Neural cell (in vitro differentiated cells): ENCODE measurements around the gene ZNF628. TPM values are rescaled to one million over a fixed set of nuclear protein-coding genes. Genes with fewer than 3 reads are reported as not detected.

Experiments
- H2AFZ ChIP-seq: fragments of 200-600, 300-800 bp; sonication (generic), shearing (Covaris generic); 2 replicates; pipeline ENCODE4 v1.6.0; 2014; ENCODE audit warnings: low read depth, mild to moderate bottlenecking, antibody characterized with exemption, low read length, moderate library complexity
- H3F3A ChIP-seq: fragments of 200-600 bp; shearing (Covaris generic); 2 replicates; pipeline ENCODE4 v1.6.1; 2016; ENCODE audit warnings: mild to moderate bottlenecking, moderate library complexity, mixed read lengths, antibody characterized with exemption, low read length; ENCODE audit not compliant: insufficient read depth, poor library complexity, severe bottlenecking
- H3K27ac ChIP-seq: fragments of 200-600, 300-800 bp; sonication (generic), shearing (Covaris generic); 2 replicates; pipeline ENCODE4 v1.5.1; 2014; ENCODE audit warnings: mild to moderate bottlenecking, low read length, moderate library complexity
- H3K27me3 ChIP-seq: fragments of 300-800, 200-600 bp; sonication (generic), shearing (Covaris generic); 2 replicates; pipeline ENCODE4 v1.6.0; 2014; ENCODE audit warnings: mild to moderate bottlenecking, low read depth, low read length, moderate library complexity; ENCODE audit not compliant: insufficient read depth
- H3K36me3 ChIP-seq: fragments of 300-800, 200-600 bp; sonication (generic), shearing (Covaris generic); 2 replicates; pipeline ENCODE4 v1.5.1; 2014; ENCODE audit warnings: mild to moderate bottlenecking, antibody characterized with exemption, low read length, moderate library complexity; ENCODE audit not compliant: insufficient read depth
- H3K4me2 ChIP-seq: fragments of 300-800, 200-600 bp; sonication (generic), shearing (Covaris generic); 2 replicates; pipeline ENCODE4 v1.6.0; 2014; ENCODE audit warnings: mild to moderate bottlenecking, low read length
- H3K4me3 ChIP-seq: fragments of 300-800, 200-600 bp; sonication (generic), shearing (Covaris generic); 2 replicates; pipeline ENCODE4 v1.5.1; 2014; ENCODE audit warnings: mild to moderate bottlenecking, low read length, moderate library complexity
- H3K79me2 ChIP-seq: fragments of 200-600 bp; shearing (Covaris generic); replicated peaks from 2 replicates; pipeline ENCODE4 v1.6.0; 2014; ENCODE audit warnings: mild to moderate bottlenecking, low read length, moderate library complexity; ENCODE audit not compliant: insufficient read depth
- H3K9ac ChIP-seq: fragments of 300-800, 200-600 bp; sonication (generic), shearing (Covaris generic); 2 replicates; pipeline ENCODE4 v1.6.1; 2016; ENCODE audit warnings: mild to moderate bottlenecking, low read length, mixed read lengths
- H3K9me2 ChIP-seq: fragments of 200-600 bp; shearing (Covaris generic); 2 replicates; pipeline ENCODE4 v1.6.1; 2016; ENCODE audit warnings: mild to moderate bottlenecking, low read length, mixed read lengths; ENCODE audit not compliant: insufficient read depth
- H3K9me3 ChIP-seq: fragments of 200-600, 300-800 bp; sonication (generic), shearing (Covaris generic); 2 replicates; pipeline ENCODE4 v1.6.1; 2016; ENCODE audit warnings: mild to moderate bottlenecking, mixed run types, low read length, moderate library complexity, mixed read lengths
- H4K20me1 ChIP-seq: fragments of 200-600 bp; shearing (Covaris generic); 2 replicates; pipeline ENCODE4 v1.6.1; 2016; ENCODE audit warnings: mild to moderate bottlenecking, mixed run types; ENCODE audit not compliant: insufficient read depth
- EP300 ChIP-seq: fragments of 450-650 bp; conservative IDR thresholded peaks from 2 replicates; pipeline ENCODE4 v1.6.1; 2014; ENCODE audit warnings: antibody characterized with exemption, mild to moderate bottlenecking, moderate library complexity; ENCODE audit not compliant: poor library complexity, severe bottlenecking
- EZH2 ChIP-seq: fragments of 200-600, 300-800 bp; shearing (Covaris generic), sonication (generic); IDR thresholded peaks from 2 replicates; pipeline ENCODE4 v1.6.1; 2014; ENCODE audit warnings: antibody characterized with exemption, low read length, borderline replicate concordance, mild to moderate bottlenecking; ENCODE audit not compliant: insufficient read depth, poor library complexity, severe bottlenecking
- MXI1 ChIP-seq: fragments of 450-650 bp; conservative IDR thresholded peaks from 2 replicates; pipeline ENCODE4 v1.6.1; 2014; ENCODE audit warnings: antibody characterized with exemption, mild to moderate bottlenecking; ENCODE audit not compliant: poor library complexity, severe bottlenecking
- POLR2AphosphoS5 ChIP-seq: IDR thresholded peaks from 2 replicates; pipeline ENCODE4 v1.6.1; 2012
- RAD21 ChIP-seq: fragments of 450-650 bp; conservative IDR thresholded peaks from 2 replicates; pipeline ENCODE4 v1.6.1; 2014; ENCODE audit warnings: antibody characterized with exemption, mild to moderate bottlenecking, moderate library complexity
- REST ChIP-seq: IDR thresholded peaks from 2 replicates; pipeline ENCODE4 v1.6.1; 2012; ENCODE audit warnings: borderline replicate concordance
- SMC3 ChIP-seq: fragments of 450-650 bp; conservative IDR thresholded peaks from 2 replicates; pipeline ENCODE4 v1.6.1; 2014; ENCODE audit warnings: antibody characterized with exemption, mild to moderate bottlenecking, moderate library complexity; ENCODE audit not compliant: poor library complexity
- TAF1 ChIP-seq: IDR thresholded peaks from 2 replicates; pipeline ENCODE4 v1.6.1; 2012; ENCODE audit warnings: low read depth
- polyA plus RNA-seq: library from polyadenylated mRNA; depleted of rRNA; stranded (reverse); fragments of >200 nt; gene quantifications from 2 replicates; pipeline ENCODE4 v1.2.3, GENCODE V29; 2014
- TF ChIP-seq, protein P1 (sequence below): fragments of 450-650 bp; IDR thresholded peaks from 2 replicates; pipeline ENCODE4 v1.5.1; 2014; ENCODE audit warnings: antibody characterized with exemption, mild to moderate bottlenecking, moderate library complexity; ENCODE audit not compliant: poor library complexity, severe bottlenecking

Gene ZNF628
- polyA plus RNA-seq, 1 donor from 2014 or later, result 0.37 TPM

DNA sequence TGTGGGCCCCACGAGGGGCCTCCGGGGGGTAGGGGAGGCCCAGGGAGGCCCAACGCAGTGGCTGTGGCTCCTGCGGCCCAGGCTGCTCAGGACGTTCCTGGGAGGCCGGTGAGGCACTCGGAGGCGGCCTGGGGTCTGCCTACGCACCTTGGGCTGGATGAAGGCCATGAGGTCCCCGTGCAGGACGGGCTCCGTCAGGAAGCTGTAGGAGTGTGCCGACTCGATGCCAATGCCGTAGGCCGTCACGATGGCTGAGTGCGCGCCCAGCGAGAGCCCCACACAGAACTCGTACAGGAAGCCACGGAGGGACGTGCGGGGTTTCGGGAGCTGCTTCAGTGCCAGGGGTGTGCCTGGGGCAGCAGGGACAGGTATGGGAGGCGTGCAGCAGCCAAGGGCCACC, 54.6 kb downstream of the ZNF628 start:
- H3K9ac ChIP-seq, result no peak overlapping the region
- no peak overlapping the region for H3K4me3 ChIP-seq
- no peaks in the 10 kb centered on the region for H3K9me3 ChIP-seq
- TF ChIP-seq EP300 (no peak), RAD21 (no peak), EZH2 (no peak), TAF1 (no peak), POLR2AphosphoS5 (no peak), SMC3 (no peak), MXI1 (no peak), REST (no peak)
- TF ChIP-seq, protein P1, sequence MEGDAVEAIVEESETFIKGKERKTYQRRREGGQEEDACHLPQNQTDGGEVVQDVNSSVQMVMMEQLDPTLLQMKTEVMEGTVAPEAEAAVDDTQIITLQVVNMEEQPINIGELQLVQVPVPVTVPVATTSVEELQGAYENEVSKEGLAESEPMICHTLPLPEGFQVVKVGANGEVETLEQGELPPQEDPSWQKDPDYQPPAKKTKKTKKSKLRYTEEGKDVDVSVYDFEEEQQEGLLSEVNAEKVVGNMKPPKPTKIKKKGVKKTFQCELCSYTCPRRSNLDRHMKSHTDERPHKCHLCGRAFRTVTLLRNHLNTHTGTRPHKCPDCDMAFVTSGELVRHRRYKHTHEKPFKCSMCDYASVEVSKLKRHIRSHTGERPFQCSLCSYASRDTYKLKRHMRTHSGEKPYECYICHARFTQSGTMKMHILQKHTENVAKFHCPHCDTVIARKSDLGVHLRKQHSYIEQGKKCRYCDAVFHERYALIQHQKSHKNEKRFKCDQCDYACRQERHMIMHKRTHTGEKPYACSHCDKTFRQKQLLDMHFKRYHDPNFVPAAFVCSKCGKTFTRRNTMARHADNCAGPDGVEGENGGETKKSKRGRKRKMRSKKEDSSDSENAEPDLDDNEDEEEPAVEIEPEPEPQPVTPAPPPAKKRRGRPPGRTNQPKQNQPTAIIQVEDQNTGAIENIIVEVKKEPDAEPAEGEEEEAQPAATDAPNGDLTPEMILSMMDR, result no peak
- H3K36me3 ChIP-seq, result no peaks in the 10 kb centered on the region
- H3F3A ChIP-seq, result no peaks in the 10 kb centered on the region
- H3K9me2 ChIP-seq, result no peaks in the 10 kb centered on the region
- H3K79me2 ChIP-seq, result no peaks in the 10 kb centered on the region
- H3K4me2 ChIP-seq, result no peak overlapping the region
- H2AFZ ChIP-seq, result no peak overlapping the region
- H3K27ac ChIP-seq, result no peak overlapping the region
- no peaks in the 10 kb centered on the region for H4K20me1 ChIP-seq
- no peaks in the 10 kb centered on the region for H3K27me3 ChIP-seq

Other genes with a start within 250 kb of the ZNF628 start
- 0.84 and 2.3 TPM in 2 replicates for gene TMEM86B, start 247.9 kb upstream of the ZNF628 start, polyA plus RNA-seq
- gene PPP6R1, start 217.6 kb upstream of the ZNF628 start, polyA plus RNA-seq, result 20.0 and 33.0 TPM in 2 replicates
- gene HSPBP1, start 196.5 kb upstream of the ZNF628 start, polyA plus RNA-seq, result 61.1 and 86.8 TPM in 2 replicates
- gene BRSK1, start 192.6 kb upstream of the ZNF628 start, polyA plus RNA-seq, result 213 and 244 TPM in 2 replicates
- gene TMEM150B, start 151.3 kb upstream of the ZNF628 start, polyA plus RNA-seq, result not detected in 2 replicates
- 50.9 and 72.1 TPM in 2 replicates for gene KMT5C, start 136.7 kb upstream of the ZNF628 start, polyA plus RNA-seq
- 0.17 TPM in 1 of 2 replicates, not detected in the other for gene COX6B2, start 121.9 kb upstream of the ZNF628 start, polyA plus RNA-seq
- gene GARIN5B, start 113.4 kb upstream of the ZNF628 start, polyA plus RNA-seq, result not detected in 2 replicates
- 0.62 and 1.7 TPM in 2 replicates for gene IL11, start 106.2 kb upstream of the ZNF628 start, polyA plus RNA-seq
- not detected in 2 replicates for gene TMEM190, start 99.8 kb upstream of the ZNF628 start, polyA plus RNA-seq
- gene TMEM238, start 92.3 kb upstream of the ZNF628 start, polyA plus RNA-seq, result not detected in 2 replicates
- 135 and 195 TPM in 2 replicates for gene RPL28, start 90.7 kb upstream of the ZNF628 start, polyA plus RNA-seq
- gene UBE2S, start 68.8 kb upstream of the ZNF628 start, polyA plus RNA-seq, result 119 and 188 TPM in 2 replicates
- gene SHISA7, start 33.3 kb upstream of the ZNF628 start, polyA plus RNA-seq, result 4.5 and 7.1 TPM in 2 replicates
- 47.7 and 48.1 TPM in 2 replicates for gene ISOC2, start 15.0 kb upstream of the ZNF628 start, polyA plus RNA-seq
- 0.19 and 3.0 TPM in 2 replicates for gene C19orf85, start 11.9 kb upstream of the ZNF628 start, polyA plus RNA-seq
- gene NAT14, start 8.6 kb downstream of the ZNF628 start, polyA plus RNA-seq, result 129 and 145 TPM in 2 replicates
- 0.45 and 1.4 TPM in 2 replicates for gene SSC5D, start 11.8 kb downstream of the ZNF628 start, polyA plus RNA-seq
- not detected in 2 replicates for gene SBK2, start 60.5 kb downstream of the ZNF628 start, polyA plus RNA-seq
- not detected in 2 replicates for gene SBK3, start 68.9 kb downstream of the ZNF628 start, polyA plus RNA-seq
- 7.4 and 10.8 TPM in 2 replicates for gene ZNF579, start 104.2 kb downstream of the ZNF628 start, polyA plus RNA-seq
- gene FIZ1, start 122.9 kb downstream of the ZNF628 start, polyA plus RNA-seq, result 5.1 and 7.4 TPM in 2 replicates
- gene ZNF524, start 123.7 kb downstream of the ZNF628 start, polyA plus RNA-seq, result 3.2 and 3.9 TPM in 2 replicates
- gene ZNF865, start 129.0 kb downstream of the ZNF628 start, polyA plus RNA-seq, result 1.7 and 2.1 TPM in 2 replicates
- 10.3 and 10.7 TPM in 2 replicates for gene ZNF784, start 147.9 kb downstream of the ZNF628 start, polyA plus RNA-seq
- 11.7 and 17.3 TPM in 2 replicates for gene ZNF580, start 164.4 kb downstream of the ZNF628 start, polyA plus RNA-seq
- gene ZNF581, start 167.0 kb downstream of the ZNF628 start, polyA plus RNA-seq, result 14.8 and 15.3 TPM in 2 replicates
- 33.8 and 40.7 TPM in 2 replicates for gene CCDC106, start 171.6 kb downstream of the ZNF628 start, polyA plus RNA-seq
- gene U2AF2, start 178.4 kb downstream of the ZNF628 start, polyA plus RNA-seq, result 129 and 158 TPM in 2 replicates
- 21.0 and 23.6 TPM in 2 replicates for gene EPN1, start 198.6 kb downstream of the ZNF628 start, polyA plus RNA-seq